SK-N-SH treated with all-trans-retinoic acid at 6 μM for 48 hours (cell line): ENCODE results near the gene AKAP7.

Experiments
- ATAC-seq: fragments of 200-7000 bp; cut with Tn5 transposase; 3 replicates; pipeline ENCODE4 v1.9.1; 2020; ENCODE audit warnings: mild to moderate bottlenecking, moderate library complexity
- ARNTL ChIP-seq: fragments of 450-650 bp; formaldehyde crosslinking; IDR thresholded peaks from 2 replicates; pipeline ENCODE4 v1.5.0; 2020; ENCODE audit warnings: low read depth, mild to moderate bottlenecking, moderate library complexity, borderline replicate concordance
- BACH2 ChIP-seq: fragments of 250-450 bp; sonication (Bioruptor Pico); IDR thresholded peaks from 2 replicates; pipeline ENCODE4 v1.9.0; 2021; ENCODE audit warnings: mild to moderate bottlenecking, borderline replicate concordance
- CSDC2 ChIP-seq: fragments of 250-450 bp; sonication (Bioruptor Pico); IDR thresholded peaks from 2 replicates; pipeline ENCODE4 v1.5.0; 2020; ENCODE audit warnings: mild to moderate bottlenecking, moderate library complexity
- ISL1 ChIP-seq: fragments of 250-450 bp; sonication (Bioruptor Pico); IDR thresholded peaks from 2 replicates; pipeline ENCODE4 v2.1.2; 2022; ENCODE audit warnings: mild to moderate bottlenecking, moderate library complexity
- OSR1 ChIP-seq: fragments of 250-450 bp; sonication (Bioruptor Pico); IDR thresholded peaks from 2 replicates; pipeline ENCODE4 v1.8.0; 2022; ENCODE audit warnings: moderate library complexity, mild to moderate bottlenecking, inconsistent platforms
- PPARA ChIP-seq: fragments of 250-450 bp; sonication (Bioruptor Pico); IDR thresholded peaks from 2 replicates; pipeline ENCODE4 v1.5.0; 2020; ENCODE audit warnings: mild to moderate bottlenecking, borderline replicate concordance
- RARB ChIP-seq: fragments of 250-450 bp; sonication (Bioruptor Pico); IDR thresholded peaks from 2 replicates; pipeline ENCODE4 v1.8.0; 2021; ENCODE audit warnings: mild to moderate bottlenecking, moderate library complexity
- SNAI2 ChIP-seq: fragments of 250-450 bp; sonication (Bioruptor Pico); IDR thresholded peaks from 2 replicates; pipeline ENCODE4 v1.5.0; 2020; ENCODE audit warnings: mild to moderate bottlenecking, moderate library complexity
- TOX ChIP-seq: fragments of 250-450 bp; sonication (Bioruptor Pico); IDR thresholded peaks from 2 replicates; pipeline ENCODE4 v1.8.0; 2021; ENCODE audit warnings: mild to moderate bottlenecking, moderate library complexity, borderline replicate concordance
- ZFP3 ChIP-seq: fragments of 250-450 bp; sonication (Bioruptor Pico); IDR thresholded peaks from 2 replicates; pipeline ENCODE4 v1.5.0; 2020; ENCODE audit warnings: mild to moderate bottlenecking, moderate library complexity
- ZFP30 ChIP-seq: fragments of 450-650 bp; formaldehyde crosslinking; IDR thresholded peaks from 2 replicates; pipeline ENCODE4 v1.5.0; 2022; ENCODE audit warnings: mild to moderate bottlenecking, moderate library complexity
- ZNF565 ChIP-seq: fragments of 450-650 bp; formaldehyde crosslinking; conservative IDR thresholded peaks from 2 replicates; pipeline ENCODE4 v1.5.0; 2020; ENCODE audit warnings: low read depth, mild to moderate bottlenecking, moderate library complexity
- ZNF70 ChIP-seq: fragments of 450-650 bp; formaldehyde crosslinking; IDR thresholded peaks from 2 replicates; pipeline ENCODE4 v1.5.0; 2020; ENCODE audit warnings: mild to moderate bottlenecking, moderate library complexity
- TF ChIP-seq, protein P1 (sequence below): fragments of 250-450 bp; sonication (Bioruptor Pico); IDR thresholded peaks from 2 replicates; pipeline ENCODE4 v1.8.0; 2020; ENCODE audit warnings: mild to moderate bottlenecking, moderate library complexity, borderline replicate concordance
- TF ChIP-seq, protein P2 (sequence below): fragments of 250-450 bp; sonication (Bioruptor Pico); IDR thresholded peaks from 2 replicates; pipeline ENCODE4 v1.5.1; 2021; ENCODE audit warnings: mild to moderate bottlenecking, moderate library complexity
- TF ChIP-seq, protein P3 (sequence below): fragments of 250-450 bp; sonication (Bioruptor Pico); IDR thresholded peaks from 2 replicates; pipeline ENCODE4 v1.8.0; 2021; ENCODE audit warnings: low read depth, mild to moderate bottlenecking, moderate library complexity, borderline replicate concordance
- TF ChIP-seq, protein P4 (sequence below): fragments of 250-450 bp; sonication (Bioruptor Pico); IDR thresholded peaks from 2 replicates; pipeline ENCODE4 v1.5.0; 2020; ENCODE audit warnings: mild to moderate bottlenecking, moderate library complexity
- TF ChIP-seq, protein P5 (sequence below): fragments of 250-450 bp; sonication (Bioruptor Pico); IDR thresholded peaks from 2 replicates; pipeline ENCODE4 v1.5.1; 2020; ENCODE audit warnings: low read depth, mild to moderate bottlenecking, moderate library complexity

The AKAP7 gene

DNA sequence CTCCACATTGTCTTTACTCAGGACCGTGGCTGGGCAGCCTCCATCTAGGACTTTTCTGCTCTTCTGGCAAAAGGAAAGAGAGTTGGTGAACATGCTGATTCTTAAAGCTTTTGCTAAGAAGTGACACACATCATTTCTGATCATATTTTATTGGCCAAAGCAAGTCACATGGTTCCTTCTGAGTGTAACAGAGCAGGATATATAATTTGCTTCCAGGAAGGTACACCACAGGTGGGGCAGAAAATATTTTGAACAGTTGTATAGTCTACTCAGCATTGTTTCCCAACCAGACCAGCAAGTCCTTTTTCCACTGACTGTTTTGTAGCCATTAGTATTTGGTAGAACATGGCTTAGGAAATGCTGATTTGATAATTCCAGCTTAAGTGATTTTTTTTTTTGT lies 73.5 kb downstream of the AKAP7 start:
- no peak for TF ChIP-seq ZFP30 (CRISPR knock-in tag)
- no peak for TF ChIP-seq RARB (CRISPR knock-in tag)
- TF ChIP-seq ISL1 (CRISPR knock-in tag) = no peak
- no peak for TF ChIP-seq CSDC2
- TF ChIP-seq TOX (CRISPR knock-in tag) = no peak
- TF ChIP-seq, protein P1, sequence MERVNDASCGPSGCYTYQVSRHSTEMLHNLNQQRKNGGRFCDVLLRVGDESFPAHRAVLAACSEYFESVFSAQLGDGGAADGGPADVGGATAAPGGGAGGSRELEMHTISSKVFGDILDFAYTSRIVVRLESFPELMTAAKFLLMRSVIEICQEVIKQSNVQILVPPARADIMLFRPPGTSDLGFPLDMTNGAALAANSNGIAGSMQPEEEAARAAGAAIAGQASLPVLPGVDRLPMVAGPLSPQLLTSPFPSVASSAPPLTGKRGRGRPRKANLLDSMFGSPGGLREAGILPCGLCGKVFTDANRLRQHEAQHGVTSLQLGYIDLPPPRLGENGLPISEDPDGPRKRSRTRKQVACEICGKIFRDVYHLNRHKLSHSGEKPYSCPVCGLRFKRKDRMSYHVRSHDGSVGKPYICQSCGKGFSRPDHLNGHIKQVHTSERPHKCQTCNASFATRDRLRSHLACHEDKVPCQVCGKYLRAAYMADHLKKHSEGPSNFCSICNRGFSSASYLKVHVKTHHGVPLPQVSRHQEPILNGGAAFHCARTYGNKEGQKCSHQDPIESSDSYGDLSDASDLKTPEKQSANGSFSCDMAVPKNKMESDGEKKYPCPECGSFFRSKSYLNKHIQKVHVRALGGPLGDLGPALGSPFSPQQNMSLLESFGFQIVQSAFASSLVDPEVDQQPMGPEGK = no peak
- TF ChIP-seq, protein P2, sequence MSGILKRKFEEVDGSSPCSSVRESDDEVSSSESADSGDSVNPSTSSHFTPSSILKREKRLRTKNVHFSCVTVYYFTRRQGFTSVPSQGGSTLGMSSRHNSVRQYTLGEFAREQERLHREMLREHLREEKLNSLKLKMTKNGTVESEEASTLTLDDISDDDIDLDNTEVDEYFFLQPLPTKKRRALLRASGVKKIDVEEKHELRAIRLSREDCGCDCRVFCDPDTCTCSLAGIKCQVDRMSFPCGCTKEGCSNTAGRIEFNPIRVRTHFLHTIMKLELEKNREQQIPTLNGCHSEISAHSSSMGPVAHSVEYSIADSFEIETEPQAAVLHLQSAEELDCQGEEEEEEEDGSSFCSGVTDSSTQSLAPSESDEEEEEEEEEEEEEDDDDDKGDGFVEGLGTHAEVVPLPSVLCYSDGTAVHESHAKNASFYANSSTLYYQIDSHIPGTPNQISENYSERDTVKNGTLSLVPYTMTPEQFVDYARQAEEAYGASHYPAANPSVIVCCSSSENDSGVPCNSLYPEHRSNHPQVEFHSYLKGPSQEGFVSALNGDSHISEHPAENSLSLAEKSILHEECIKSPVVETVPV = no peak
- no peak for TF ChIP-seq ARNTL (CRISPR knock-in tag)
- ATAC-seq = 0 out of 3 replicates have a peak, but pooled peaks have one; percentile 24

DNA sequence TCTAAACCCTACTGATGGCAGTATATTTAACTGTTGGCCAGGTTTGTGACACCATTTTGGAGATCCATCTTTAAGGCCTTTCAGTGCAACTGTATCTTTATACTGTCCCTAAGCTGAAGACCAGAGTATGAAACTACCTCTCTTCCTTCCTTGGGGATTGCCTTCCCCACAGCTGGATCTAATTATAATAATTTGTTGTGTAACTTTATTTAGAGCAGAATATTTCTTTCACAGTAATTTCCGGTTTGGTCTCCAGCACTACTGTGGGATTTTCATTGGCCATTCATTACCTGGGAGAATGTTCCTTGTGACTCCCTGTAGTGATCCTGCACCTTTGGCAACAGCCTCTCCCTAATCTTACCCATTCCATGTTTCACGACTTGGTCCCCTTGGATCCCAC lies 75.2 kb downstream of the AKAP7 start:
- TF ChIP-seq, protein P2 = no peak
- TF ChIP-seq PPARA (CRISPR knock-in tag) (no peak), BACH2 (CRISPR knock-in tag) (no peak), ZNF70 (CRISPR knock-in tag) (no peak), ZFP30 (CRISPR knock-in tag) (no peak), ARNTL (CRISPR knock-in tag) (no peak), CSDC2 (no peak), ZFP3 (no peak), SNAI2 (no peak), TOX (CRISPR knock-in tag) (no peak)
- TF ChIP-seq, protein P3, sequence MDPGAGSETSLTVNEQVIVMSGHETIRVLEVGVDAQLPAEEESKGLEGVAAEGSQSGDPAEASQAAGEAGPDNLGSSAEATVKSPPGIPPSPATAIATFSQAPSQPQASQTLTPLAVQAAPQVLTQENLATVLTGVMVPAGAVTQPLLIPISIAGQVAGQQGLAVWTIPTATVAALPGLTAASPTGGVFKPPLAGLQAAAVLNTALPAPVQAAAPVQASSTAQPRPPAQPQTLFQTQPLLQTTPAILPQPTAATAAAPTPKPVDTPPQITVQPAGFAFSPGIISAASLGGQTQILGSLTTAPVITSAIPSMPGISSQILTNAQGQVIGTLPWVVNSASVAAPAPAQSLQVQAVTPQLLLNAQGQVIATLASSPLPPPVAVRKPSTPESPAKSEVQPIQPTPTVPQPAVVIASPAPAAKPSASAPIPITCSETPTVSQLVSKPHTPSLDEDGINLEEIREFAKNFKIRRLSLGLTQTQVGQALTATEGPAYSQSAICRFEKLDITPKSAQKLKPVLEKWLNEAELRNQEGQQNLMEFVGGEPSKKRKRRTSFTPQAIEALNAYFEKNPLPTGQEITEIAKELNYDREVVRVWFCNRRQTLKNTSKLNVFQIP = no peak
- TF ChIP-seq, protein P4, sequence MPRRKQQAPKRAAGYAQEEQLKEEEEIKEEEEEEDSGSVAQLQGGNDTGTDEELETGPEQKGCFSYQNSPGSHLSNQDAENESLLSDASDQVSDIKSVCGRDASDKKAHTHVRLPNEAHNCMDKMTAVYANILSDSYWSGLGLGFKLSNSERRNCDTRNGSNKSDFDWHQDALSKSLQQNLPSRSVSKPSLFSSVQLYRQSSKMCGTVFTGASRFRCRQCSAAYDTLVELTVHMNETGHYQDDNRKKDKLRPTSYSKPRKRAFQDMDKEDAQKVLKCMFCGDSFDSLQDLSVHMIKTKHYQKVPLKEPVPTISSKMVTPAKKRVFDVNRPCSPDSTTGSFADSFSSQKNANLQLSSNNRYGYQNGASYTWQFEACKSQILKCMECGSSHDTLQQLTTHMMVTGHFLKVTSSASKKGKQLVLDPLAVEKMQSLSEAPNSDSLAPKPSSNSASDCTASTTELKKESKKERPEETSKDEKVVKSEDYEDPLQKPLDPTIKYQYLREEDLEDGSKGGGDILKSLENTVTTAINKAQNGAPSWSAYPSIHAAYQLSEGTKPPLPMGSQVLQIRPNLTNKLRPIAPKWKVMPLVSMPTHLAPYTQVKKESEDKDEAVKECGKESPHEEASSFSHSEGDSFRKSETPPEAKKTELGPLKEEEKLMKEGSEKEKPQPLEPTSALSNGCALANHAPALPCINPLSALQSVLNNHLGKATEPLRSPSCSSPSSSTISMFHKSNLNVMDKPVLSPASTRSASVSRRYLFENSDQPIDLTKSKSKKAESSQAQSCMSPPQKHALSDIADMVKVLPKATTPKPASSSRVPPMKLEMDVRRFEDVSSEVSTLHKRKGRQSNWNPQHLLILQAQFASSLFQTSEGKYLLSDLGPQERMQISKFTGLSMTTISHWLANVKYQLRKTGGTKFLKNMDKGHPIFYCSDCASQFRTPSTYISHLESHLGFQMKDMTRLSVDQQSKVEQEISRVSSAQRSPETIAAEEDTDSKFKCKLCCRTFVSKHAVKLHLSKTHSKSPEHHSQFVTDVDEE (CRISPR knock-in tag) = no peak

DNA sequence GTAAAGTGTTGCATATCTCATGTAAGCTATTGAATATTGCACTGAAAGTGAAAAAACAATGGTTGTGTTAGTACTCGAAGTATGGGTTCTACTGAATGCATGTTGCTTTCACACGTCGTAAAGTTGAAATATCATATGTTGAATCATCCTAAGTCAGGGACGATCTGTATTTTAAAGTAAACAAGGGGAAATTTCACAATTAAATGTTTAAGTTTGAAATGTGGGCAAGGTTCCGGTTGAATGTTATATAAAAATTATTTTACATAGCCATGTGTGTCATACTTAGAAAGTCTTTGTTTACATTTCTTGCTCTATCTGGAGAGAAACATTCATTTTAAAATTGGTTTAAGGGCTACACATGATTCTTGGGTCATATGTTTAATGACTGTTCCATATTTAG lies 76.8 kb downstream of the AKAP7 start:
- no peak for TF ChIP-seq PPARA (CRISPR knock-in tag)
- TF ChIP-seq, protein P2 = no peak
- TF ChIP-seq ARNTL (CRISPR knock-in tag) = no peak
- TF ChIP-seq, protein P5, sequence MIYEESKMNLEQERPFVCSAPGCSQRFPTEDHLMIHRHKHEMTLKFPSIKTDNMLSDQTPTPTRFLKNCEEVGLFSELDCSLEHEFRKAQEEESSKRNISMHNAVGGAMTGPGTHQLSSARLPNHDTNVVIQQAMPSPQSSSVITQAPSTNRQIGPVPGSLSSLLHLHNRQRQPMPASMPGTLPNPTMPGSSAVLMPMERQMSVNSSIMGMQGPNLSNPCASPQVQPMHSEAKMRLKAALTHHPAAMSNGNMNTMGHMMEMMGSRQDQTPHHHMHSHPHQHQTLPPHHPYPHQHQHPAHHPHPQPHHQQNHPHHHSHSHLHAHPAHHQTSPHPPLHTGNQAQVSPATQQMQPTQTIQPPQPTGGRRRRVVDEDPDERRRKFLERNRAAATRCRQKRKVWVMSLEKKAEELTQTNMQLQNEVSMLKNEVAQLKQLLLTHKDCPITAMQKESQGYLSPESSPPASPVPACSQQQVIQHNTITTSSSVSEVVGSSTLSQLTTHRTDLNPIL (CRISPR knock-in tag) = no peak
- TF ChIP-seq TOX (CRISPR knock-in tag) = no peak
- TF ChIP-seq, protein P4 (CRISPR knock-in tag) = no peak
- no peak for TF ChIP-seq ZNF565
- no peak for TF ChIP-seq OSR1 (CRISPR knock-in tag)
- TF ChIP-seq, protein P3 = no peak
- TF ChIP-seq ZFP3 = no peak
- TF ChIP-seq SNAI2 = no peak
- no peak for TF ChIP-seq CSDC2
- no peak for TF ChIP-seq ISL1 (CRISPR knock-in tag)
- TF ChIP-seq BACH2 (CRISPR knock-in tag) = no peak
- no peak for TF ChIP-seq ZFP30 (CRISPR knock-in tag)
- no peak for ATAC-seq

More for the DNA sequence above, 75.2 kb downstream of the AKAP7 start:
- ATAC-seq = no peak
